CD4-positive, alpha-beta T cell treated with Interleukin-21 for 1 hour (primary cell): Measurements from ENCODE around the gene TSHR.
"Not testable (repeated sequence)": the region's sequence is repeated elsewhere in the genome, so short reads cannot be mapped to it uniquely, and the experiment has no call there.

Source experiments
- DNase-seq: peaks from one replicate; pipeline ENCODE4 v3.0.0-alpha.2; 2020

The TSHR gene

DNA sequence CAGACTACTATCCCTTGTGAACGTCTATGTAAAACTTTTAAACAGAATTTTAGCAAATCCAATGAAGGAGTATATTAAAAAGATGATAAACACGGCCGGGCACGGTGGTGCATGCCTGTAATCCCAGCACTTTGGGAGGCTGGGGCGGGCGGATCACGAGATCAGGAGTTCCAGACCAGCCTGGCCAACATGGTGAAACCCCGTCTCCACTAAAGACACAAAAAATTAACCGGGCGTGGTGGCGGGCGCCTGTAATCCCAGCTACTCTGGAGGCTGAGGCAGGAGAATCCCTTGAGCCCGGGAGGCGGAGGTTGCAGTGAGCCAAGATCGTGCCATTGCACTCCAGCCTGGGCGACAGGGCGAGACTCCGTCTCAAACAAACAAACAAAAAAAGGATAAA is 2.2 kb upstream of the TSHR start:
- not testable (repeated sequence) for DNase-seq

- DNase-seq: peak; percentile 83
These were observed 628 bp upstream of the TSHR start for GRCh38 chr14:80954687-80955299.

- no peak for DNase-seq
These were observed 681 bp downstream of the TSHR start for GRCh38 chr14:80956102-80956501.

GRCh38 chr14:80956922-80957321 is 1.5 kb downstream of the TSHR start:
- no peak for DNase-seq

- DNase-seq: no peak
These were observed 2.2 kb downstream of the TSHR start for GRCh38 chr14:80957613-80958012.

GRCh38 chr14:80958226-80958625 is 2.8 kb downstream of the TSHR start:
- no peak for DNase-seq

DNA sequence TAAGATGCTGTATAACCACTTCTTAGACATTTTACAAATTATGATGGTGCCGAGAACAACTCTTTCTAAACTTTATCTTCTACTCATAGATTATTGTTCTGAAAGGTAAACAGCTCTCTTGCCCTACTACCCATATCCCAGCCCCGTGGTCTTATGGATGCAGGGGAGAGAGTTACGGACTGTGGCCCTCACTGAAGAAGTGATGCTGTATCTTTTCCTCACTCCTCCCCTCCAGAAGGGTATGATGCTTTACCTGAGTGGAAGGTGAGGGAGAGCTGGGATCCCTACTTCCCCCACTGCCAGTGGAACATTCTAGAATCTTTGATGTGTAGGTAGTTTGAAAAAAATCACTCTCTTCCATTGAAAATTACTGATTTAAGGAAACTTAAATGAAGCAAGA is 3.5 kb downstream of the TSHR start:
- DNase-seq: no peak

- peak; percentile 75 for DNase-seq
These were observed 4.1 kb downstream of the TSHR start for GRCh38 chr14:80959496-80959895.

DNA sequence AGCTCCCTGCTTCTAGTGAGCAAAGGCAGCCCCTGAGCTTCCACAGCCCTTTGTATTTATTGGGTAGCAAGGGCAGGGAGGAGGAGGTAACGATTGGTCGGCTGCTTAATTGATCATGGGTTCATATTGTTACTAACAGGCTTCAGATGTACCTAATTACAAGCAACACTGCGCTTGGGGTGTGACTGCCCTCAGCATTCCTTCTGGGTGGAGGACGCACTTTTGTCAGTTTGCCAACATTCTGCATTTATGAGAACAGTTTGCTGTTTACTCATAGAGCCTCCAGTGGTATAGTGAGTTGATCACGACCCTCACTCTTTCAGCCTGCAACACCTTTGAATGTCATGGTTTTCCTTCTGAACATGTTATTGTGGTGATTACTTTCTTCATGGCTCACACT is 9.6 kb downstream of the TSHR start:
- no peak for DNase-seq

GRCh38 chr14:80973931-80974641 is 18.7 kb downstream of the TSHR start:
- peak; percentile 23 for DNase-seq

DNA sequence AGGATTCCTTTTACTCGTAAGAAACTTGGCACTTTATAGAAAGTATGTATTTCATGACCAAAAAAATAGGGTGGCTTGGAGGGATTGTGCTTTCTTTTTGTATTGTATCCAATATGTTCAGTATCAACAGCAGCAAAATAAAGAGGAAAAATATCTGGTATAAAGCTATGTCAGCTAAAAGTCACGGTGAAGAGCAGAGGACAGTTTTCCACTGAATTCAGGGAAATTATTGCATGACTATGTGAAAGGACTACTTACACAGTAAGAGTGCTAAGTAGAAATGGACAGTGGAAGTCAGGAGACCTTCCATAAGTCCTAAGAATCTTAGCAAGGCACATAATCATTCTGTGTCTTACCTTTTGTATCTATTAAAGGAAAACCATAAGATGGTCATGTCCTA is 19.3 kb downstream of the TSHR start:
- DNase-seq: no peak

GRCh38 chr14:80977221-80977620 is 21.8 kb downstream of the TSHR start:
- no peak for DNase-seq

DNA sequence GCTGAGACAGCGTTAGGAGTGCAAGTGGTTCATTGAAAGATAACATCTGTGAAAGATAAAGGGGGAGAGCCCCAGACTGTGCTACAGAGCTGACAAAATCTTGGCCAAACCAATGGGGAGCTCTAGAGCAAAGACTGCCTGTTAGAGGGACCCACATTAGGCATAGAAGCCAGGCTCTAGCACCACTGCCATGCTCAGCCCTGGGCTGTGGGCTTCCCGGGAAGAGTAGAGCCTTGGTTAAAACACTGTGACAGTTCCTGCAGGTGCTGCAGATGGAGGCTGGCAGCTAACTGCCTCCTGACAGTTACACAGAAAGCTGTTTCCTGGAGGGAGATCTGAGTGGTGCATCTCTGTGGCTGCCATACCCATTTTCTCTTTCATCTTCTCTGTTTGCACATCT is 23.0 kb downstream of the TSHR start:
- DNase-seq: no peak

DNA sequence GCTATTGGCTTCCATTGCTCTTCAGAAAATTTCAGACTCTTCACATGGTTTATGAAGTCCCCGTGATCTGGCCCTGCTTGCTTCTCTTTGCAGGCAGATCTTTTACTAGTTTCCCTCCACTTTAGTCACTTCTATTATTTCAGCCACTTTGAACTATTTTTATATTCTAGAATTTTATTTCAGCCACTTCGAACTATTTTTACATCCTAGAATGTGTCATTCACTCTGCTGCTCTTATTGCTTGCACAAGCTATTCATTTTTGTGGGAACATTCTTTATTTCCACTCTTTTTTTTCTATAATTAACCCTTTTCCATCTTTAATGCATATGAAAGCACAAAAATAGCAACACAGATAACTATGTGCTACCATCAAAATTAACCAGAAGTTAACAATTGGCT is 24.5 kb downstream of the TSHR start:
- DNase-seq: no peak

GRCh38 chr14:80981156-80981555 is 25.7 kb downstream of the TSHR start:
- DNase-seq: no peak

- DNase-seq: no peak
These were observed 26.3 kb downstream of the TSHR start for GRCh38 chr14:80981673-80982072.

- DNase-seq: no peak
These were observed 27.3 kb downstream of the TSHR start for GRCh38 chr14:80982711-80983110.

- DNase-seq: peak; percentile 75
These were observed 32.0 kb downstream of the TSHR start for GRCh38 chr14:80987235-80988032.

GRCh38 chr14:80988192-80988591 is 32.8 kb downstream of the TSHR start:
- DNase-seq: no peak

- no peak for DNase-seq
These were observed 33.5 kb downstream of the TSHR start for GRCh38 chr14:80988735-80989429.

DNA sequence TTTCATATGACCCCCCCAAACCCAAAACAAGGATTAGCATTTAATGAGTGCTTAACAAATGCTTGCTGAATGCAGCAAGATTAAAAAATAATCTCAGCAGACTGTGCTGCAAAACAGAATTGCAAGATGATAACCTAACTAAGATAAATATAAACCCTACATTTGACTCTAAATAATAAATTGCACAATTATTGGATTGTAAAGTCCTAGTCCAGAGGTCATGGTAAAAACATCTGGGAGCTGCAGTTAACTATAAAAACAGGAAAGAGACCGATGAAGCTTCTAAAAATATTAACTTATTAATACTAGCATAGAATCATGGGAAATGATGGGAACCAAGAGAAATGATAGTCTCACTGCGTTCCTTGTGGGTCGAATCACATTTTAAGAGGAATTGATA is 37.2 kb downstream of the TSHR start:
- DNase-seq: no peak

DNA sequence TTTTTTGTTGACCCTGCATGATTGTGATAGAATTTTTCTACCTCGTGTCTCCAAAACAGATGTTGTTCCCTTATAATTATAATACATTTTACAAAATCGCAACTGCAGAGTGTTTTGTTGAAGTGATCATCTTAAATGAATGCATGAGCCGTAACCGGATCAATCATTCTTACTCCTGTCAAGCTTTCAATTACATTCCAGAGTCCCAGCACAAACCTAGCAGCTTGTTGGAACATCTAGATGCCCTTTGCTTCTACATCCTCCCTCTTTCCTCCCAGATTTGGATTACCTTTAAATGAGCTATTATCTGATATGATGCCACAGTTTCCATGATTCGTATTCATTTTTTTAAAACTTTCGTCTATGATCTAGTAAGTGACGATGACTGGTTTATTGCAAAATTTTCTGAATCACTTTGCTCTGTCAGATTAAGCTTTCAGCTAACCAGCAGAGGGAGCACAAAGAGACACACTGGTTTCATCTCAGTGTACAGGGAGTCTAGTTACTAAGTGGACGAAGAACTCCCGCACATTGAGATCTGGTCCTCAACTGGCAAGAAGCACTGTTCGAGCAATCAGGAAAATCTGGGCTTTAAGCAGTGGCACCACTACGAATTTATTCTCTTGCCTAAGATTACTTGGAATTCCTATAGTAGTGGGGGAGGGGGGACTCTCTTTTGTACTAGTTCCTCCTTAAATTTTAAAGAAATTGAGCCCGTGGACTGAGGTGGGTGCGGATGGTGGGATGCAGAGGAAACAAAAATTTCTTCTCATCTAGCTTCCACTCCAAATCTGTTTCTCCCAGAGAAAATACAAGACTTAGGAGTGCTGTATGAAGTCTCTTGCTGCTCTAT is 40.9 kb downstream of the TSHR start:
- DNase-seq: peak; percentile 58
